GM12878 (cell line): Measurements from ENCODE around the gene MYD88. TPM values are rescaled to one million over a fixed set of nuclear protein-coding genes. Genes with fewer than 3 reads are reported as not detected.

Source experiments
- ATF7 ChIP-seq: fragments of 450-650 bp; IDR thresholded peaks from 2 replicates; pipeline ENCODE4 v1.6.1; 2016; ENCODE audit warnings: low read depth, mild to moderate bottlenecking
- BCL11A ChIP-seq: IDR thresholded peaks from 2 replicates; pipeline ENCODE4 v1.6.1; 2011; ENCODE audit warnings: low read depth, low read length
- CHD4 ChIP-seq: fragments of 200-600 bp; sonication (generic); IDR thresholded peaks from 2 replicates; pipeline ENCODE4 v1.6.1; 2016; ENCODE audit warnings: mild to moderate bottlenecking
- FOXK2 ChIP-seq: fragments of 450-650 bp; IDR thresholded peaks from 2 replicates; pipeline ENCODE4 v1.6.1; 2017; ENCODE audit warnings: mild to moderate bottlenecking, moderate library complexity
- FOXM1 ChIP-seq: IDR thresholded peaks from 2 replicates; pipeline ENCODE4 v1.6.1; 2012; ENCODE audit warnings: low read depth, mild to moderate bottlenecking, inconsistent platforms, low read length, moderate library complexity
- HDGF ChIP-seq: fragments of 450-650 bp; IDR thresholded peaks from 2 replicates; pipeline ENCODE4 v1.6.1; 2016; ENCODE audit warnings: antibody characterized with exemption
- MTA3 ChIP-seq: IDR thresholded peaks from 2 replicates; pipeline ENCODE4 v1.6.1; 2012; ENCODE audit warnings: low read length, inconsistent platforms, borderline replicate concordance
- POLR2A ChIP-seq: IDR thresholded peaks from 2 replicates; pipeline ENCODE4 v1.6.1; 2011; ENCODE audit warnings: low read depth, mild to moderate bottlenecking, low read length
- POLR2AphosphoS5 ChIP-seq: IDR thresholded peaks from 2 replicates; pipeline ENCODE4 v1.6.1; 2011; ENCODE audit warnings: mild to moderate bottlenecking, low read length, inconsistent platforms
- SIN3A ChIP-seq: IDR thresholded peaks from 2 replicates; pipeline ENCODE4 v1.6.1; 2012; ENCODE audit warnings: low read depth, low read length, improper control_type of control experiment
- SMC3 ChIP-seq: IDR thresholded peaks from 2 replicates; pipeline ENCODE4 v1.6.1; 2011; ENCODE audit warnings: low read length, improper control_type of control experiment, borderline replicate concordance
- SPI1 ChIP-seq: IDR thresholded peaks from 2 replicates; pipeline ENCODE4 v1.6.1; 2011; ENCODE audit warnings: low read depth, mild to moderate bottlenecking, low read length, moderate library complexity, borderline replicate concordance; ENCODE audit not compliant: insufficient read depth
- ZNF24 ChIP-seq: fragments of 450-650 bp; IDR thresholded peaks from 2 replicates; pipeline ENCODE4 v1.6.1; 2017; ENCODE audit warnings: antibody characterized with exemption, mild to moderate bottlenecking
- polyA plus RNA-seq, 11 experiments: library from polyadenylated mRNA; depleted of rRNA in 4 of 11; unstranded in 6 of 11; stranded (reverse) in 5 of 11; fragments of >200 nt; fragmentation: Nextera tagmentation in 4 of 11; fragmentation: Illumina TruSeq in 1 of 11; extraction: Ambion mirVana in 4 of 11; extraction: Trizol in 1 of 11; gene quantifications; 1 replicate in 1 of 11; 2 replicates in 10 of 11; pipeline versions ENCODE4 v1.2.1 to v1.2.3, GENCODE V29; 2011 to 2016; ENCODE audit warnings: inconsistent platforms in 2 of 11, missing spikeins in 2 of 11, low read depth in 1 of 11
- total RNA-seq, 4 experiments: library from RNA; depleted of rRNA in 3 of 4; stranded (reverse); fragments of >200 nt in 3 of 4; fragmentation: Illumina TruSeq in 1 of 4; extraction: Trizol in 1 of 4; gene quantifications; 2 replicates each; pipeline versions ENCODE4 v1.2.1 to v1.2.3, GENCODE V29; 2013 to 2021
- TF ChIP-seq, protein P1 (sequence below): fragments of 150-350 bp; IDR thresholded peaks from 2 replicates; pipeline ENCODE4 v1.6.1; 2014; ENCODE audit warnings: mild to moderate bottlenecking, low read depth, low read length
- TF ChIP-seq, protein P2 (sequence below): fragments of 450-650 bp; formaldehyde crosslinking; IDR thresholded peaks from 2 replicates; pipeline ENCODE4 v1.4.0; 2022; ENCODE audit warnings: mild to moderate bottlenecking, moderate library complexity
- TF ChIP-seq, protein P3 (sequence below): IDR thresholded peaks from 2 replicates; pipeline ENCODE4 v1.6.1; 2012; ENCODE audit warnings: low read depth, low read length, improper control_type of control experiment
- TF ChIP-seq, protein P4 (sequence below): fragments of 450-650 bp; formaldehyde crosslinking; IDR thresholded peaks from 2 replicates; pipeline ENCODE4 v1.4.0; 2020; ENCODE audit warnings: mild to moderate bottlenecking, moderate library complexity
- TF ChIP-seq, protein P5 (sequence below): IDR thresholded peaks from 2 replicates; pipeline ENCODE4 v1.6.1; 2012; ENCODE audit warnings: low read depth, low read length, improper control_type of control experiment
- TF ChIP-seq, protein P6 (sequence below): fragments of 450-650 bp; IDR thresholded peaks from 2 replicates; pipeline ENCODE4 v1.6.1; 2017; ENCODE audit warnings: mild to moderate bottlenecking
- TF ChIP-seq, protein P7 (sequence below): fragments of 450-650 bp; IDR thresholded peaks from 2 replicates; pipeline ENCODE4 v1.6.1; 2016; ENCODE audit warnings: mild to moderate bottlenecking

The MYD88 gene
- total and polyA plus RNA-seq, 10 of the 15 experiments (the other 5 are each of a cell fraction or from before 2014, with no cell fraction given) = 5.5 to 84.8 (median 67.5) TPM

DNA sequence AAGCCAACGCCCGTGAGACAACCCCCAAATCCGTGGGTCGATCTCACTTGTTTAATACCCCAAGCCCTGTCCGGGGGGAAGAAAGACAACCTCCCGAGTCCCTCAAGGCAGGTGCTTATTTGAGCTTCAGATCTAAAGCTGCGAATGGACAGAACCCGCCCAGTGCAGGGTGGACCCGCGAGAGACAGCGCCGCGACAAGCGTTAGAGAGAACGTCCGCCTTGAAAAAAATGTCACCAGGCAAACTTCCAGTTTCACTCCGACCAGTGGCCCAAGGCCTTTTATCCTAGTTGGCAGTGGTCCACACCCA is 26.1 kb downstream of the MYD88 start (continued):
- TF ChIP-seq, protein P1, sequence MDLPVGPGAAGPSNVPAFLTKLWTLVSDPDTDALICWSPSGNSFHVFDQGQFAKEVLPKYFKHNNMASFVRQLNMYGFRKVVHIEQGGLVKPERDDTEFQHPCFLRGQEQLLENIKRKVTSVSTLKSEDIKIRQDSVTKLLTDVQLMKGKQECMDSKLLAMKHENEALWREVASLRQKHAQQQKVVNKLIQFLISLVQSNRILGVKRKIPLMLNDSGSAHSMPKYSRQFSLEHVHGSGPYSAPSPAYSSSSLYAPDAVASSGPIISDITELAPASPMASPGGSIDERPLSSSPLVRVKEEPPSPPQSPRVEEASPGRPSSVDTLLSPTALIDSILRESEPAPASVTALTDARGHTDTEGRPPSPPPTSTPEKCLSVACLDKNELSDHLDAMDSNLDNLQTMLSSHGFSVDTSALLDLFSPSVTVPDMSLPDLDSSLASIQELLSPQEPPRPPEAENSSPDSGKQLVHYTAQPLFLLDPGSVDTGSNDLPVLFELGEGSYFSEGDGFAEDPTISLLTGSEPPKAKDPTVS = no peak
- TF ChIP-seq, protein P2, sequence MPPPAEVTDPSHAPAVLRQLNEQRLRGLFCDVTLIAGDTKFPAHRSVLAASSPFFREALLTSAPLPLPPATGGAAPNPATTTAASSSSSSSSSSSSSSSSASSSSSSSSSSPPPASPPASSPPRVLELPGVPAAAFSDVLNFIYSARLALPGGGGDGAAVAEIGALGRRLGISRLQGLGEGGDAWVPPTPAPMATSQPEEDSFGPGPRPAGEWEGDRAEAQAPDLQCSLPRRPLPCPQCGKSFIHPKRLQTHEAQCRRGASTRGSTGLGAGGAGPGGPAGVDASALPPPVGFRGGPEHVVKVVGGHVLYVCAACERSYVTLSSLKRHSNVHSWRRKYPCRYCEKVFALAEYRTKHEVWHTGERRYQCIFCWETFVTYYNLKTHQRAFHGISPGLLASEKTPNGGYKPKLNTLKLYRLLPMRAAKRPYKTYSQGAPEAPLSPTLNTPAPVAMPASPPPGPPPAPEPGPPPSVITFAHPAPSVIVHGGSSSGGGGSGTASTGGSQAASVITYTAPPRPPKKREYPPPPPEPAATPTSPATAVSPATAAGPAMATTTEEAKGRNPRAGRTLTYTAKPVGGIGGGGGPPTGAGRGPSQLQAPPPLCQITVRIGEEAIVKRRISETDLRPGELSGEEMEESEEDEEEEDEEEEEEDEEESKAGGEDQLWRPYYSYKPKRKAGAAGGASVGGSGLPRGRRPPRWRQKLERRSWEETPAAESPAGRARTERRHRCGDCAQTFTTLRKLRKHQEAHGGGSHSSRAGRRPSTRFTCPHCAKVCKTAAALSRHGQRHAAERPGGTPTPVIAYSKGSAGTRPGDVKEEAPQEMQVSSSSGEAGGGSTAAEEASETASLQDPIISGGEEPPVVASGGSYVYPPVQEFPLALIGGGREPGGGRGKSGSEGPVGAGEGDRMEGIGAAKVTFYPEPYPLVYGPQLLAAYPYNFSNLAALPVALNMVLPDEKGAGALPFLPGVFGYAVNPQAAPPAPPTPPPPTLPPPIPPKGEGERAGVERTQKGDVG (CRISPR knock-in tag) = no peak
- no peak for TF ChIP-seq MTA3
- TF ChIP-seq SMC3 = no peak
- TF ChIP-seq ATF7 = no peak
- TF ChIP-seq POLR2AphosphoS5 = peak; percentile 65; the same call in 1 of the 2 replicates
- TF ChIP-seq HDGF = no peak
- TF ChIP-seq CHD4 = no peak
- TF ChIP-seq, protein P3, sequence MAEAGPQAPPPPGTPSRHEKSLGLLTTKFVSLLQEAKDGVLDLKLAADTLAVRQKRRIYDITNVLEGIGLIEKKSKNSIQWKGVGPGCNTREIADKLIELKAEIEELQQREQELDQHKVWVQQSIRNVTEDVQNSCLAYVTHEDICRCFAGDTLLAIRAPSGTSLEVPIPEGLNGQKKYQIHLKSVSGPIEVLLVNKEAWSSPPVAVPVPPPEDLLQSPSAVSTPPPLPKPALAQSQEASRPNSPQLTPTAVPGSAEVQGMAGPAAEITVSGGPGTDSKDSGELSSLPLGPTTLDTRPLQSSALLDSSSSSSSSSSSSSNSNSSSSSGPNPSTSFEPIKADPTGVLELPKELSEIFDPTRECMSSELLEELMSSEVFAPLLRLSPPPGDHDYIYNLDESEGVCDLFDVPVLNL = no peak
- TF ChIP-seq POLR2A = no peak; the same call in 1 of the 2 replicates
- no peak for TF ChIP-seq ZNF24
- TF ChIP-seq, protein P4, sequence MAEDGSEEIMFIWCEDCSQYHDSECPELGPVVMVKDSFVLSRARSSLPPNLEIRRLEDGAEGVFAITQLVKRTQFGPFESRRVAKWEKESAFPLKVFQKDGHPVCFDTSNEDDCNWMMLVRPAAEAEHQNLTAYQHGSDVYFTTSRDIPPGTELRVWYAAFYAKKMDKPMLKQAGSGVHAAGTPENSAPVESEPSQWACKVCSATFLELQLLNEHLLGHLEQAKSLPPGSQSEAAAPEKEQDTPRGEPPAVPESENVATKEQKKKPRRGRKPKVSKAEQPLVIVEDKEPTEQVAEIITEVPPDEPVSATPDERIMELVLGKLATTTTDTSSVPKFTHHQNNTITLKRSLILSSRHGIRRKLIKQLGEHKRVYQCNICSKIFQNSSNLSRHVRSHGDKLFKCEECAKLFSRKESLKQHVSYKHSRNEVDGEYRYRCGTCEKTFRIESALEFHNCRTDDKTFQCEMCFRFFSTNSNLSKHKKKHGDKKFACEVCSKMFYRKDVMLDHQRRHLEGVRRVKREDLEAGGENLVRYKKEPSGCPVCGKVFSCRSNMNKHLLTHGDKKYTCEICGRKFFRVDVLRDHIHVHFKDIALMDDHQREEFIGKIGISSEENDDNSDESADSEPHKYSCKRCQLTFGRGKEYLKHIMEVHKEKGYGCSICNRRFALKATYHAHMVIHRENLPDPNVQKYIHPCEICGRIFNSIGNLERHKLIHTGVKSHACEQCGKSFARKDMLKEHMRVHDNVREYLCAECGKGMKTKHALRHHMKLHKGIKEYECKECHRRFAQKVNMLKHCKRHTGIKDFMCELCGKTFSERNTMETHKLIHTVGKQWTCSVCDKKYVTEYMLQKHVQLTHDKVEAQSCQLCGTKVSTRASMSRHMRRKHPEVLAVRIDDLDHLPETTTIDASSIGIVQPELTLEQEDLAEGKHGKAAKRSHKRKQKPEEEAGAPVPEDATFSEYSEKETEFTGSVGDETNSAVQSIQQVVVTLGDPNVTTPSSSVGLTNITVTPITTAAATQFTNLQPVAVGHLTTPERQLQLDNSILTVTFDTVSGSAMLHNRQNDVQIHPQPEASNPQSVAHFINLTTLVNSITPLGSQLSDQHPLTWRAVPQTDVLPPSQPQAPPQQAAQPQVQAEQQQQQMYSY = no peak
- TF ChIP-seq, protein P5, sequence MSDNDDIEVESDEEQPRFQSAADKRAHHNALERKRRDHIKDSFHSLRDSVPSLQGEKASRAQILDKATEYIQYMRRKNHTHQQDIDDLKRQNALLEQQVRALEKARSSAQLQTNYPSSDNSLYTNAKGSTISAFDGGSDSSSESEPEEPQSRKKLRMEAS = no peak
- TF ChIP-seq, protein P6, sequence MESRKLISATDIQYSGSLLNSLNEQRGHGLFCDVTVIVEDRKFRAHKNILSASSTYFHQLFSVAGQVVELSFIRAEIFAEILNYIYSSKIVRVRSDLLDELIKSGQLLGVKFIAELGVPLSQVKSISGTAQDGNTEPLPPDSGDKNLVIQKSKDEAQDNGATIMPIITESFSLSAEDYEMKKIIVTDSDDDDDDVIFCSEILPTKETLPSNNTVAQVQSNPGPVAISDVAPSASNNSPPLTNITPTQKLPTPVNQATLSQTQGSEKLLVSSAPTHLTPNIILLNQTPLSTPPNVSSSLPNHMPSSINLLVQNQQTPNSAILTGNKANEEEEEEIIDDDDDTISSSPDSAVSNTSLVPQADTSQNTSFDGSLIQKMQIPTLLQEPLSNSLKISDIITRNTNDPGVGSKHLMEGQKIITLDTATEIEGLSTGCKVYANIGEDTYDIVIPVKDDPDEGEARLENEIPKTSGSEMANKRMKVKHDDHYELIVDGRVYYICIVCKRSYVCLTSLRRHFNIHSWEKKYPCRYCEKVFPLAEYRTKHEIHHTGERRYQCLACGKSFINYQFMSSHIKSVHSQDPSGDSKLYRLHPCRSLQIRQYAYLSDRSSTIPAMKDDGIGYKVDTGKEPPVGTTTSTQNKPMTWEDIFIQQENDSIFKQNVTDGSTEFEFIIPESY = no peak
- TF ChIP-seq FOXM1 = no peak
- TF ChIP-seq, protein P7, sequence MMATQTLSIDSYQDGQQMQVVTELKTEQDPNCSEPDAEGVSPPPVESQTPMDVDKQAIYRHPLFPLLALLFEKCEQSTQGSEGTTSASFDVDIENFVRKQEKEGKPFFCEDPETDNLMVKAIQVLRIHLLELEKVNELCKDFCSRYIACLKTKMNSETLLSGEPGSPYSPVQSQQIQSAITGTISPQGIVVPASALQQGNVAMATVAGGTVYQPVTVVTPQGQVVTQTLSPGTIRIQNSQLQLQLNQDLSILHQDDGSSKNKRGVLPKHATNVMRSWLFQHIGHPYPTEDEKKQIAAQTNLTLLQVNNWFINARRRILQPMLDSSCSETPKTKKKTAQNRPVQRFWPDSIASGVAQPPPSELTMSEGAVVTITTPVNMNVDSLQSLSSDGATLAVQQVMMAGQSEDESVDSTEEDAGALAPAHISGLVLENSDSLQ = no peak
- TF ChIP-seq BCL11A = no peak
- no peak for TF ChIP-seq FOXK2
- 0 out of 2 replicates have a peak, but pooled peaks have one; percentile 23 for TF ChIP-seq SIN3A
- TF ChIP-seq SPI1 = no peak
